ACHN (cell line): ENCODE data around the gene MTHFD2L.
"Not testable (repeated sequence)": the region's sequence is repeated elsewhere in the genome, so short reads cannot be mapped to it uniquely, and the experiment has no call there.

Source experiments
- DNase-seq: peaks from one replicate; pipeline ENCODE4 v3.0.0-alpha.2; 2015
- in situ Hi-C: cut with HindIII; loops from 2 replicates; pipeline ENCODE4 v1.10.0; 2017; ENCODE audit warnings: low sequenced_read_pairs, low pct_ligation_motif_present, low pct_unique_long_range_greater_than_20kb

Gene MTHFD2L

GRCh38 chr4:74340421-74340820 is 182.5 kb downstream of the MTHFD2L start:
- DNase-seq, in situ Hi-C loops: not testable (repeated sequence)

GRCh38 chr4:74344031-74344430 is 186.1 kb downstream of the MTHFD2L start:
- no peak for DNase-seq
- in situ Hi-C loops, result no loop called here
